ENCODE results near the gene AKR7A2.

Gene AKR7A2

DNA sequence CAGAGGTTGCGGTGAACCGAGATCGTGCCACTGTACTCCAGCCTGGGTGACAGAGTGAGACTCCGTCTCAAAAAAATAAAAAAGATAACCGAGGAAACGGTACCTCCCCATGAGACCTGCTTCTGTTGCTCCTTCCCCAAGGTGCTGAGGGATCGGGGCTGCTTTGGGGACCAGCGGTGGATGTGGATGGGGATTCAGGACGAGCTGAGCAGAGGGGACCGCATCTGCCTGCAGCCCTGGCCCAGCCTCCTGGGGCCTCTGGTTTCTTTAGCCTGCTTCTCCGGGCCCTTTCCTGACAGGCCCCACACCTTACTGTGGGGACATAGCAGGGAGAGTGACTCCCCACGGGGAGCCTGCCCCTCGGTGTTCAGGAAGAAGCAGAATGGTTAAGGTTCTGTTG, 17.2 kb upstream of the AKR7A2 start:
- intact Hi-C loops (cut with DNase I) = no loop called here

DNA sequence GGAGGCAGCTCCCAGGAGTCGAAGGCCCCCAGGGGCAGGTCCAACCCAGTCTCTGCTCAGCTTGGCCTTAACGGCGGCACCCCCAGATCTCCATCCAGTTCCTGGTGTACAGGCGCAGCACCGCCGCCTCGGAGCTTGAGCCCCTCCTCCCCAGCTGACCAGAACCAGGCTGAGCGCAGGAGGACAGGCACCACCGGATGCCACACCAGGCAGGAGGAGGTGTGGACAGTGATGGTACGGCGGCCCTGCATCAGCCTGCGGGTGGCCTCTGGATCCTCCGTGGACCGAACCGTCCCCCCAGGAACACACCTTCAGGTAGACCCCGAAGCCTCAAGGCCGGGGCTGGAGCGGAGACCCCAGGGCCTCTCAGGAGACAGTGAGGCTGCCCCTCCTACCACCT, 16.5 kb upstream of the AKR7A2 start:
- DNase-seq = no peak
- intact Hi-C loops (cut with DNase I) = no loop called here

More for the DNA sequence above, 17.2 kb upstream of the AKR7A2 start:
- no peak for DNase-seq

DNA sequence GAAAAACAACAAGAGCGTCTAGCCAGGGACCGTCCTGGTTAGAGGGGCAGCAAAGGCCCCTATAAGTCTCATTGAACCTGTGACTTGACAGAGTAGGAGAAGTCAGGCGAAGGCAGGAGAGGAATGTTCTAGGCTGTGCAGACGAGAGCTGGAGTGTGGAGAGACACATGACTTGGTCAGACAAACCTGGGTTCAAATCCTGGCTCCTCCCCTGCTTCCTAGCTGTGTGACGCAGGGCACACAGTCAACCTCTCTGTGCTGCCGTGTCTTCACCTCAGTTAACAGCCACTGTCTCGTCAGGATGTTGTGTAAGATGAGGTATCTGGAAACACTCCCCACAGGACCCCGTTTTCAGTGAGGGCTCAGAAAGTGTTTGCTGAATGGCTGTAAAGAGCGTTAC, 15.8 kb upstream of the AKR7A2 start:
- DNase-seq = no peak
- intact Hi-C loops (cut with DNase I) = no loop called here

DNA sequence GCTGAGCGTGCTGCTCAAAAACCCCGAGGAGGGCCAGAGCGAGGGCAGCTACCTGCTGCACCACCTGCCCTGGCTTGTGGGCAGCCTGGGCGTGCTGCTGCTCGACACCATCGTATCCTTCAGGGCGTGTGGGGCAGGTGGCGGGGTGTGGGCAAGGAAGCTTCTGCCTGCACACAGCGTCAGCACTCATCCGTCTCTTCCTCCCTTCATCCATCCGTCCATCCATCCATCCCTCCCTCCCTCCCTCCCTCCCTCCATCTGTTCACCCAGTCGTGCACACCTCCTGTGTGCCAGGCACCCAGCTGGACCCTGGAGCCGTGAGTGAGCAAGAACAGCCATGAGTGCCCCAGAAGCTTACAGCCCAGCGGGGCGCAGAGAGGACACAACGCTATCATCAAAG, 15.4 kb upstream of the AKR7A2 start:
- no peak for DNase-seq
- intact Hi-C loops (cut with DNase I) = no loop called here

DNA sequence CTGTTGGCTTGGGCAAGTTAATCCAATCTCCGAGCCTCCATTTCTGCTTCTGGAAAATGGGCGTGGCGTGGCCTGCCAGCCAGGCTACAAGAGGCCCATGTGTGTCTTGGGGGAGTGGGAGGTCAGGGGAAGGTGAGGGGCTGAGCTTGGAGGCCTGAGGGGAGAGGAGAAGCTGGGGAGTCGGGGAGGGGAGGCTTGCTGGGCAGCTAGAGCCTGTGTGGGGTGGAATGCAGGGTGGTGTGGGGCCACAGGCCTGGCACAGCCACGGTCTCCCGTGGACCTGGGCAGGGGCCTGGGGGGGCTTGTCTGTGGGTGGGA, 14.8 kb upstream of the AKR7A2 start:
- intact Hi-C loops (cut with DNase I) = no loop called here
- DNase-seq = no peak

DNA sequence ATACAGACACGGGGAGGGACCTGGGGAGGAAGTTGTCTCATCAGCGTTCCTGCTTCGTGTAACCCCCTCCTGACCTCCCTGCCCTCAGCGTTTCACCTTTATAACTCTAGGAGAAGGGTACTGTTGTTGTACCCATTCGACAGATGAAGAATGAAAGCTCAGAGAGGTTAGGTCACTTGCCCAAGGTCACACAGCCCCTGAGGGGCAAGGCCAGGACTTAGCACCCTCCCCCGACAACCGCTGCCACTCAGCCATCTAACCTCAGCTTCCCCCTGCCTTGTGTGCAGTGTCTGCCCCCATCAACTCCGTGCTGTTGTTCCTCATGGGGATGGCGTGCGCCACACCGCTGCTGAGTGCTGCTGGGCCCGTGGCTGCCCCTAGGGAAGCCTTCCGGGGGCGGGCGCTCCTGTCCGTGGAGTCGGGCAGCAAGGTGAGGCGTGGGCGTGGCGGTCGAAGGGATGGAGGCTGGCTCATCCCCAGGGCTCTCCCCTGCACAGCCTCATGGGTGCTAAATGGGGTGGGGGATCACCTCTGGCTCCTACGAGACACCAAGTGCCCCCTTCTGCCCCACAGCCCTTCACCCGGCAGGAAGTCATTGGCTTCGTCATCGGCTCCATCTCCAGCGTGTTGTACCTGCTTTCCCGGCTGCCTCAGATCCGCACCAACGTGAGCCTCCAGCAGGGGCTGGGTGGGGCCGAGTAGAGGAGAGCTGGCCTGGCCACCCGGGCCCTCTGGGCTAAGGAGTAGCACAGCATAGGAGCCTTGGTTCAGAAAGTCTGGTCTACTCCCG, 14.2 kb upstream of the AKR7A2 start:
- intact Hi-C loops (cut with DNase I) = no loop called here
- DNase-seq = no peak

DNA sequence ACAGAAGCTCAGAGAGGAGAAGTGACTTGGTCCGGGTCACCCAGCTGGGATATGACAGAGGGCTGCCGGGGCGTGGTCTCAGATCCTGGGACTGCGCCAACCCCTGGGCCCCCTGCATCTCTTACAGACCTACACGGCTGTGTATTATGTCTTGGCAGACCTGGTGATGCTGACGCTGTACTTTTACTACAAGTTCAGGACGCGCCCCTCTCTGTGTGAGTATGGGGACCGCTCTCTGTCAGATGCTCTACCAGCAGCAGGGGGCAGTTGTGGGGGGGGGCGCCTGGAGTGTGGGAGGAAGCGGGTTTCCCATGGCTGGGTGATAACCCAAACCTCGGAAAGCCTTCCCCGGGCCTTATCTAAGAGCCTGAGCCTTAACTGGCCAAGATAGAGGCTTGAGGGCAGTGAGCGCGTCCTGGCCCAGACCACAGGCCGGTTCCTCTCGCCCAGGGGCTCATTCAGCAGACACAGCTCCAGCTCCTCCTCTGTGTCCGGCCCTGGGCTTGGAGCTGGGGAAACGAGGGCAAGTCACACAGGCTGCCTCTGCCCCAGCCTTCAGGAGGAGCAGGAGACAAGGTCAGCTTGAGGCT, 13.5 kb upstream of the AKR7A2 start:
- intact Hi-C loops (cut with DNase I) = no loop called here
- DNase-seq = no peak

DNA sequence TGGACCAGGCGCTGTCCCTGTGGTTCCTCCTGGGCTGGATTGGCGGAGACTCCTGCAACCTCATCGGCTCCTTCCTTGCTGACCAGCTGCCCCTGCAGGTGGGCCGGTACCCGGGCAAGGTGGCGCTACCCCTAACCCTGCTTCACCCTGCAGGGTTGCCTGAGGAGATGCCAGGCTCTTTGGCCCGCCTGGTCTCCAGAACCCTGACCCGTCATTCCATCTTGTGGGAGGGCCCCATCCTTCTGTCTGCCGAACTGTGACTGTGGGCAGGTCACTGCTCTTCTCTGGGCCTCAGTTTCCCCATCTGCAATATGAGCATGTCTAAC, 12.7 kb upstream of the AKR7A2 start:
- intact Hi-C loops (cut with DNase I) = no loop called here
- DNase-seq = no peak

DNA sequence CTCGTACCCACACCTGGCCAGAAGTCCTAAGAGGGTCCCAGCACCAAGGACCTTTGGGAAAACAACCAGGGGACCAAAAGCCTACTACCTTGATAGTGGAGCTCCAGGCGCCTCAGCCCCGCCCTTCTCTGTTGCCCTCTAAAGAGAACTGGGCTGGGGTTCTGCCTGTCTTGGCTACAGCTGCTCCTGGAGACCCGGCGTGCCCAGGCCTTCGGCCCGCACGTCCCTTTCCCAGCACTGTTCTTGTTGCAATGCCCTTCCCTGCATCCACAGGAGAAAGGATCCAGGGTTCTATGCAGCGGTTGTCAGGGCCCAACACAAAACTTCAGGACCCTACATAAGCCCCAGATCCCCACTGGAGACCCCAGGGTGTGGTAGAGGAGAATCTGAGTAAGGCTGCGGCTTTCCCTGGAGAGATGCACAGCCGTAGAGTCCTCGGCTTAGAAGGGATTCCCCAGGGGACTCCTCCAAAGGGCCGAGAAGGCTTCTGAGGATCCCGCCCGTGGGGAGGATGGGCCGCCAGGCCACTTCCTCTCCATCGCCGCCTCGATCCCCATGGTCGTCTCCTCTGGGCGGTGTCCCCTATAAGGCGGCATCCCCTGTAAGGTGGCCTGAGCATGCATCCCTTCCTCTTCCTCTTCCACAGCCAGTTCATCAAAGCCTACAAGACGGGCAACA, 12.2 kb upstream of the AKR7A2 start:
- intact Hi-C loops (cut with DNase I) = no loop called here
- no peak for DNase-seq

DNA sequence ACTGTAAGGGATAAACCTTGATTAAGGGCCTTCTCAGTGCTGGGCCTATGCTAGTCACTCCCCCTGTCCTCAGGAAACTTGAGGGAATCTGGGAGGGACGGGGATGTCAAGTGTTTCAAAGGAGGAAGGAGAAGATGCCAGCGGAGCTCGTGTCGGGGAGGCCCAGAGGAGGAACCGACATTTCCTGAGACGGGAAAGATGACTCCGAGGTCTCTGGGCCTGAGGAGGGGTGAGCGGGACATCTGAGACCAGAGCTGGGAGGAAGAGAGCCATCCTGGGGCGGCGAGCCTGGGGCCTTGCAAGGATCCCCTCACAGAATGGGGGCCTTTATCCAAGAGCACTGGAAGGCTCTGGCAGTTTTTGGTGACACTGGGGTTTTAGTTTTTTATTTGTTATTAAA, 10.5 kb upstream of the AKR7A2 start:
- no peak for DNase-seq
- intact Hi-C loops (cut with DNase I) = no loop called here

DNA sequence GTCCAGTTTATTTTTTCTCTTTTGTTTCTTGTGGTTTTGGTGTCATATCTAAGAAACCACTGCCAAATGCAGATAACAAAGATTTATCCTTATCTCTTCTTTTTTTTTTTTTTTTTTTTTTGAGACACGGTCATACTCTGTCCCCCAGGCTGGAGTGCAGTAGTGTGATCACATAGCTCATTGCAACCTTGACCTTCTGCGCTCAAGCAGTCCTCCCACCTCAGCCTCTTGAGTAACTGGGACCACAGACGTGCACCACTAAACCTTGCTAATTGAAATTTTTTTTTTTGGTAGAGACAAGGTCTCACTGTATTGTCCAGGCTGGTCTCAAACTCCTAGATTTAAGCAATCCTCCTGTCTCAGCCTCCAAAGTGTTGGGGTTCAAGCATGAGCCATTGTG, 9.1 kb upstream of the AKR7A2 start:
- intact Hi-C loops (cut with DNase I) = no loop called here
- DNase-seq = no peak

DNA sequence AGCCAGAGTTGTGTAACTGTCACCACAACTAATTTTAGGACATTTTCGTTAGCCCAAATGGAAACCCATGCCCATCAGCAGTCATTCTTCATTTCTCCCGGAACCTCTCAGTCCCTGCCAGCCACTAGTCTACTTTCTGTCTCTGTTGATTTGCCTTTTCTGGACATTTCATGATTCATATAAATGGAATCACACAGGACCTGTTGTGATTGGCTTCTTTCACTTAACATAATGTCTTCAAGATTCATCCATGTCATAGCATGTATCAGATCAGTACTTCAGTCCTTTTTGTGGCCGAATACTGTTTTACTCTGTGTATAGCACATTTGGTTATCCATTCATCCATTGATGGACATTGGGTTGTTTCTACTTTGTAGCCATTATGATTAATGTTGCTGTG, 7.3 kb upstream of the AKR7A2 start:
- DNase-seq = no peak
- intact Hi-C loops (cut with DNase I) = no loop called here

DNA sequence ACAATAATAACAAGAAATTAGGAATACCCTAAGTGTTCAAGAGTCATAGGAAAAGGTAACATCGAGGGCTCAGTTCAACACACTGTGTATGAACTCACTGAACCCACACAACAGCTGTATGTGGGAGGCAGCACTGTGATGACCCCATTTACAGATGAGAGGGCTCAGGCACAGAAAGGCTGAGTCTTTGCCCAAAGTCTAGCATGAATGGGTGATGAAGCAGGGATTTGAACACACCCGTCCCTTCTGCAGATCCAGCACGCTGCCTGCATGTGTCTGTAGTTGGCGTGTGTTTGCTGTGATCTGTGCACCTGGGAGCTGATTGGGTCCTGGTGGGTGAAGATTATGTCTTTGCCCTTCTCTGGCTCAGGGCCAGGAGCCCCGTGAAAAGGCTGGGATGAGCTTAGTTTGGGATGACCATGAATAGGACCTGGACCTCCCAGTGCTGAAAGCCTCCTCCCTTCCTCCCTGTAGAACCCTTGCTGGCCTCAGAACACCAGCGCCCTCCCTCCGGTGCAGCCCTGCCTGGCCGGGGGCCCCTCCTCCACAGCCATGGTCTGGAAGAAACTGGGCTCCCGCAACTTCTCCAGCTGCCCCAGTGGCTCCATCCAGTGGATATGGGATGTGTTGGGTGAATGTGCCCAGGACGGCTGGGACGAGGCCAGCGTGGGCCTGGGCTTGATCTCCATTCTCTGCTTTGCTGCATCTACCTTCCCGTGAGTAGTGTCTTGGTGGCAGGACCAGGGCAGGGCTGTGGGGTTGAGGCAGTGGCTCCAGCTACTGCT, 5.4 kb upstream of the AKR7A2 start:
- intact Hi-C loops (cut with DNase I) = no loop called here

DNA sequence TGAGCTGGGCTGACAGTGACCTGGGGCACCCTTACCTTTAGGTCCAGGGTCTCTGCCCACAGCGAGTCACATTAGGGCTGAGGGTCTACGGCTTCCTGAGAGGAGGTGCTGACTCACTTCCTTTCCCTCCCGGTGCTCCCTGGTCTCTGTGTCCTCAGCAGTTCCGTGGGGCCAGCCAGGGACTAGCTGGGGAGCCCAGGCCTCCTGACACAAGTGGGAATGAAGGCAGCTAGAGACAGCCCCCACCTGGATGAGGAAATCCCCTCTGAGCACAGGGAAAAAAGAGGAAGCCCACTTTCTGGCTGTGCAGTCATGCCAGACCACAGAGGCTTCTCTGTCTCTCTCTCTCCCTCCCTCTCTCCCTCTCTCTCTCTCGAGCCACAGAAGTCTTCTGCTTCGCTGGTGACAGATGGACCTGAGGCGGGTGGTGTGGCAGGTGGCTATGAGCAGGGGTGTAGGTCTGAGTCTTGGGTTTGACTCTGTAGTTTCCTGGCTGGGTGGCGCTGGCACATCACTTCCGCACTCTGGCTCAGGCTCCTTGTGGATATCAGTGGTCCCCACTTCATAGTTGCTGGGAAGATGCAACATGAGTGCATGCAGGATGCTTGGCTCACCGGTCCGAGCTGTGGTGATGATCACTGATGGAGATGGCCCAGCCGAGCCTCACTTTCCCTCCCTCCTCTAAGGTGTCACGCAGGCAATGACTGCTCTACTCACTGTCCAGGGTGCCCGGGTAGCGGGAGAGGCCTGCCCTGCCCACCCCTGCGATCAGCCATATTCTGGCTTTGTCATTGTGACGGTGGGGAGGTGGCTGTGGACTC, 3.6 kb upstream of the AKR7A2 start:
- DNase-seq = no peak
- intact Hi-C loops (cut with DNase I) = no loop called here

More for the DNA sequence above, 5.4 kb upstream of the AKR7A2 start:
- peak in 18 of 42 donors; percentile 8 to 76 (median 38) for DNase-seq

DNA sequence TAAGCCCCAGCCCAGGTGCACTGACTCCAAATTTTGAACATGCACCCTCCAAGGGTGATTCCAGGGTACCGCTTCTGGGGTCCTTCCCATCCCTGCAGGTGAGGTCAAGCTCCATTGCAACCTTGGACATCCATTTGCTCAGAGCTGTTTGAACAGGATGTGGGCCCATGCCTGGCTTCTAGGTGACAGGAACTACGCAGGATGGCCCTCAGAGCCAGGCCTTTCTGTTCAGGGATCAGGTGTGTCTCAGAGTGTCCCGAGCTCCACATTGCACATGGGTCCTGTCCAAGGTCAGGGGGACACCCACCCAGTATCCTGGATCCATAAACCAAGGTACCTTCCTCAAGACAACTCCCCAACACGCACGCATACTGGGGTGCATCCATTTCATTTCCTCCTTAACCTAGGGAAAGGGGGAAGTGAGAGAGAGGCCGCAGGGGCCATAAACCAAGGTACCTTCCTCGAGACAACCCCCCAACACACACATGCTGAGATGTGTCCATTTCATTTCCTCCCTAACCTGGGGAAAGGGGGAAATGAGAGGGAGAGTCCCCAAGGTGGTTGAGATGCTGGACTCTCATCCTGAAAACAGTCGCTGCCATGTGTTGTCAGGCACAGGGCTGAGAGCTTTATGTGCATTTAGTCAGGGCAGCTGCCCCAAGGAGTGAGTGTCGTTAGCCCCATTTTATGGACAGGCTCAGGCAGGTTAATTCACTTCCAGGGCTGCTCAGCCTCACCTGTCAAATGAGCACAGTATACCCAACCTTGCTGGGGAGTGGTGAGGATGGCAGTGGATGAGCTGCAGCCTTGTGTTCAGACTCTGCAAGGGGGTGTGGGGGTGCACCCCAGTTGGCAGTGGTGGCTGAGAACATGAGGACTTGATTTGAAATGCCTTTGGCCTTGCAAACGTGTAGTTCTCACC, 2.3 kb upstream of the AKR7A2 start:
- peak in 1 of 42 donors; percentile 10 for DNase-seq
- intact Hi-C loops (cut with DNase I) = loop anchor here (5.0 kb wide), 1 partner anchor 62 kb away; the partner anchor contains the start of genes EMC1 and MRTO4

DNA sequence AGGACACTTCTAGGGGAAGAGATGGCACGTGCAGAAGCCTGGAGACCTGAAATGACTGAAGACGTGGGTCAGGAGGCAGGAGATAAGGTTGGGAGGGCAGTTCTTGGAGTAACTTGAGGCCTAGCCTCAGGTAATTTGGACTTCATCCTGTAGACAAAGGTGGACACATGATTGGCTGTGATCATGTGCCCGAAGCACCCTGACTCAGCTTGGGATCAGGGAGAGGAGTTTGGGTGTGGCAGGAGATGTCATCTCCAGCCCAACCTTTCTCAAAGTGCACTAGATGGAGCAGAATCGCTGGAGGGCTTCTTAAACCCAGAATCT, 1.7 kb upstream of the AKR7A2 start:
- DNase-seq = peak in 1 of 42 donors; percentile 3
- intact Hi-C loops (cut with DNase I) = loop anchor here (5.0 kb wide), 1 partner anchor 61 kb away; the partner anchor contains the start of genes EMC1 and MRTO4

DNA sequence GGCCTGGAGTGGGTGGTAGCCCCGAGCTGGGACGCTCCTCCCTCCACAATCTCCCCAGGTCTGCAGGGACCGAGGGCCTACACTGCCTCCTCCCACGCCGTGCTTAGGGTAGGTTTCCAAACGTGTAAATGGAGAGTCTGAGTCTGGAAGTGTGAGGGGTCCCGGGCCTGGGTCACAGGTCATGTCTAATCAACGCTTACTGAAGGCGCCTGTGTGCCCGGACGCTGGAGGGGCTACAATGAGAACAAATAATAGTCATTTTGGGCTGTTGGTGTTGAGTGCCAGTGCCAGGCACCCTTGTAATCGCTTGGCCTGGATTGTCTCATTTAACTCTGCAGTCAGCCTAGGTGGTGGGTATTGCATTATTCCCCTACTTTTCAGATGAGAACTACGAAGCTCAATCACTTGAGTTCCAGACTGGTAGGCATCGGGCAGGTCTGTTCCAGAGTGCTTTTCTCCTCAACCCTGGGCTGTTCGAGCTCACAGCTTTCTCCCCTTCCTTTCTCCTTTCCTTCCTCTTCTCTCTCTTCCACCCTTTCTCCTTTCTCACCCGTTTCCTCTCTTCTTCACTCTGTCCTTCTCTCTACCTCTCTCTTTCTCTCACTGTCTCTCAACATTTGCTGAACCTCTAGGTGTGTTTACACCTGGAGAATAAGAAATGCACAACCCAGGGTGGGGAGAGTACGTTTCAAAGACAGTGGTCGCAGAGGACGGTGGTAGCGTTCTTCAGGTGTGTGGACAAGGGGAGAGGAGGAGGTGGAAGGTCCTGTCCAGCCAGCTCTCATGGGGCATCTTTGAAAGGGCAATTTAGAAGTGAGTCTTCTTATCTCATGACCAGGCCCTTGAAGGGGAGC, 1.1 kb upstream of the AKR7A2 start:
- peak in 7 of 42 donors; percentile 21 to 48 (median 29) for DNase-seq
- intact Hi-C loops (cut with DNase I) = loop anchor here (5.0 kb wide), 1 partner anchor 61 kb away; the partner anchor contains the start of genes EMC1 and MRTO4

Data from head of caudate nucleus (tissue), 42 donors.